NCI-H345 treated with DMSO at 0.1 percent for 48 hours (cell line): Measurements from ENCODE around the gene TBRG4.

Experiments
- DNase-seq: peaks from one replicate; lab custom pipeline; 2025; ENCODE audit not compliant: unreplicated experiment; lab: John Stamatoyannopoulos, UW

The TBRG4 gene

DNA sequence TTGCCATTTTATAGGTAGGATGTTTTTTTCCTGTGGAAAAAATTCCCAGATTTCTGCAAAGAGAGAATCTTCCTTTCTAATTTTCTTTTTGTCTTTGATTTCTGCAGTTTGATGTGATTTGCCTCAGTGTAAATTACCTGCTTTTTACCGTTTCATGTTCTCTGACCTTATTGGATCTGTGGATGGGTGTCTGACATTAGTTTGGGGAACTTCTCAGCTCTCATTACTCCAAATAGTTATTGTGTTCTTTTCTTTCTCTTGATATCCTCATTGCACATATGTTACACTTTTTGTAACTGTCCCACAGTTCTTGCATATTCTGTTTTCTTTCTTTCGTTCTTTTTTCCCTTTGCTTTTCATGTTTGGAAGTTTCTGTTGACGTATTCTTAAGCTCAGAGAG lies 51.2 kb downstream of the TBRG4 start:
- DNase-seq, result no peak

DNA sequence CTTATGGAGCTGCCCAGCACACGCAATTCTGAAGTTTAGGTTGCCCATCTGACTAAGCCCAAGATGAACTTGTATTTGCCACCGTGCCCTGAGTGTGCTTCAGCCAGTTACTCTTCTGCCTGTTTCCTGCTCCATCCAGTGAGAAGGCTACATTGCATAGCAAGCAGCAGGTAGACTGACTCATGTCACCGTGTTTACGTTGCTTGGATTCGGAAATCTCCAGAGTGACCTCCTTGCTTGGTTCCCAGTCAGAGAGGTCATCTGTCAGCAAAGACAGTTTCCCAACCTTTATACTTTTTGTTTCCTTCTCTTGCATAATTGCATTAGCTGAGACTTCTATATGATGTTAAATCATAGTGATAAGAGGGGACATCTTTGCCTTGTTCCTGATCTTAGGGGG lies 53.6 kb downstream of the TBRG4 start:
- DNase-seq, result no peak

DNA sequence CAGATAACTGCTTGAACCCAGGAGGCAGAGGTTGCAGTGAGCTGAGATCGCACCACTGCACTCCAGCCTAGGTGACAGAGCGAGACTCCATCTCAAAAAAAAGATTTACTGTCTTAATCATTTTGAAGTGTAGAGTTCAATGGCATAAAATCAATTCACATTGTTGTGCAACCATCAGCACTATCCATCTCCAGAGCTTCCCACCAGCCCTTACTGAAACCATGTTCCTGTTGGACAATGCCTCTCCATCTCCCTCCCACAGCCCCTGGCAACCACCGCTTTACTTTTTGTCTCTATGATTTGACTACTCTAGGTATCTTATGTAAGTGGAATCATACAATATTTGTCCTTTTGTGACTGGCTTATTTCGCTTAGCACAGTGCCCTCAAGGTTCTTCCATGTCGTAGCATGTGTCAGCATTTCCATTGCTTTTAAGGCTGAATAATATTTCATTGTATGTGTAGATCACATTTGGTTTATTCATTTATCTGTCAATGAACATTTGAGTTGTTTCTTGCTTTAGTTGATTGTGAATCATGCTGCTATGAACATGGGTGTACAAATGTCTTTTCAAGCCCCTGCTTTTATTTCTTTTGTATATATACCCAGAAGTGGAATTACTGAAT lies 55.8 kb downstream of the TBRG4 start:
- no peak for DNase-seq

DNA sequence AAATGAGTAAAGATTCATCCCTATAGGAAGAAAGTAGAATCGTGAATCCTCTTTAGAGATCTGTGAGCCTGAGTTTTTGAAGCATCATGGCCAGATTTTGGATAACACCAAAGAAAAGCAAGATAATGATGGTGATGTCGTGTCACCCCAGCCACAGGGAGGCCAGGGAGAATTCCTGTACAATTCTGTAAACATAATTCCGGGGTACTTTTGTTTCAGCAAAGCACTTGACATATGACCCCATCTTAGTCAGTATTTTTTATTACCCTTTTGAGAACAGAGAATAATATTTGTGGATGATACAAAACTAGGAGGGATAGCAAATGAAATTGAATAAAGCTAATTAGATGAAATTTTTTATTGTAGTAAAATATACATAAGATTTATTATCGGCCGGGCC lies 56.5 kb downstream of the TBRG4 start:
- DNase-seq, result no peak

DNA sequence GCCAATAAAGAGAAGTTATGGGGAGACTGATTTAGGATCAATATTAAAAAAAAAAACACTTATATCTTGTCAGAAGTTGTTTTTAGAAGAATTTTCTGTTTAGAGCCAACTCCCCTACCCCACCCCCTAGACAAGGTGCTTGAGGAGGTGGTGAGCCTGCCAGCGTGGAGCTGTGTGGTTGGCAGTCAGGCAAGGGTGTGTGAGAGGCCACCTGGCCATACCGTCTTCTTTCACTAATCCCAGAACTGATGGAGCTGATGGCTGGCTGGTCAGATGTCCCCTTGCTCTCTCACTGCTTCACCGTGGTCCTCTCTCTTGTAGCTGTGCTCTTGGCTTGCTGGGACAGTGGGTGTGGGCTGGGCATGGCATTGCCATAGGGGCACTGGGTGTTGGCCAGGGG lies 57.1 kb downstream of the TBRG4 start:
- DNase-seq, result no peak

DNA sequence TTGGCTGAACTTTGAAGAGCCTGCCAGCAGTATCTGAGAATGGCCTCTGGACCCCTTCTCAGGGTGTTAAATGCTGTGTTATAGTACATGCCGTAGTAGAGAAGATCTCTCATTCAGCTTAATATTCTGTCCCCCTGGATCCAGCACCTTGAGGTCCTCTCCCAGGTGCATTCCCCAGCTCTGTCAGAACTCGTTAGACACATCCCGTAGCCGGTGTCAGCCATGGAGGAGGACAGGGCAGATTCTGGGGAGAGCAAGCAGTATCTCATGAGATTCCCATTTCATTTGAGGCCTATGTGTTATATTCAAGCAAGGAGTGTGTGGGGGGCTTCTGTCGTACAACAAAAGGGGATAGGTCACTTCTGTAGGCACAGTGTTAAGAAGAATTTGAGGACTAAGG lies 57.6 kb downstream of the TBRG4 start:
- DNase-seq, result no peak

DNA sequence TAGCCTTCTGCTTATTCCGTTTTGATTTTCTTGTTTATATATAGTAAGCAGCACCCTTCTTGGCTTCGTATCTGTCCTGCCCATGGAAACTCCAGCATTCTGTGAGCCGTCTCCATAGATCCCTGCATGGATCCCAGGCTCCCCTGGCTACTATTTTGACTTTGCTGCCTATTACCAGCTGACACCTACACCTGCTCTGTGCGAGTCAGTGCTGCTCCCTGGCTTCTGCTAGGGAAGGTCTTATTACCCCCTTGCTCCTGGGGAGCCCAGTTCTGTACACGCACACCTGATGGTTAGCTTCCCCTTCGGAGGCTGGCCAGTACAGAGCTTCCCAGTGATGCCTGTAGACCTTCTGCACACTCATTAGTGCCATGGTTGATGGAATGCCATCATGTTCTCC lies 58.1 kb downstream of the TBRG4 start:
- DNase-seq, result no peak

DNA sequence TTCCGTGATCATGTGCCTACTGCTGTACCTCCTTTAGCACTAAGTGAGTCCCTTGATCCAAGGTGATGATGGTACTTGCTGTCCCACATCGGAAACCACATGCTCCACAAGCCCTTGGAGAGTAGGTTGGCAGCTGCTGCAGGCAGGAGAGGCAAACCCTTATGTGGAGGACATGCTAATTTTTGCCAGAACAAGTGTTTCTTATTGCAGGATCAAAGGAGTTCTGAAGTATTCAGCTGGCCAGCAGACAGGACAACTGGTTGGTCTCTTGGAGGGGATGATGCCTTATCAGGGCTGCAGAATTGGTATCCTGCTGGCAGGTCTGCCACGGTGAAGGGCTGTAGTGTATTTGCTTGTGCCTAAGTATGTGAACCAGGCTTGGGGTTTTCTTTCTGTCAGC lies 59.5 kb downstream of the TBRG4 start:
- DNase-seq, result no peak

DNA sequence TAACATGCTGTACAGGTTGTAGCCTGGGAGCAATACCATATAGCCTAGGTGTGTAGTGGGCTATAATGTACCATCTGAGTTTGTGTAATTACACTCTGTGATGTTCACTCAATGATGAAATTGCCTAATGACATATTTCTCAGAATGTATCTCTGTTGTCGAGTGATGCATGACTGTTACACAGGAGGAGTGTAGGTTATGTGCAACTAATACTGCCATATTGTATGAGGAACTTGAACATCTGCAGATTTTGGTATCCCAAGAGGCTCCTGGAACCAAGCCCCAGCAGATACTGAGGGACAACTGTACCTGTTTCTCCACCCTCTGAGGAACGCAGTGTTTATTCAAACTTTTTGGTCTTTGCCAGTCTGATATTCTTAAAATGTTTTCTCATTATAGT lies 61.3 kb downstream of the TBRG4 start:
- no peak for DNase-seq
